WI38 (cell line): ENCODE data around the gene DEXI.
A peak's percentile ranks its signal among the peaks of the same experiment; 100 is the strongest.

Source experiments
- H3K4me3 ChIP-seq: 2 replicates; pipeline ENCODE4 v1.5.1; 2011; ENCODE audit warnings: low read depth, mild to moderate bottlenecking, control low read depth, low read length
- TF ChIP-seq, protein P1 (sequence below): IDR thresholded peaks from 2 replicates; pipeline ENCODE4 v1.5.1; 2012; ENCODE audit warnings: low read depth, mild to moderate bottlenecking, control low read depth, low read length

The DEXI gene

DNA sequence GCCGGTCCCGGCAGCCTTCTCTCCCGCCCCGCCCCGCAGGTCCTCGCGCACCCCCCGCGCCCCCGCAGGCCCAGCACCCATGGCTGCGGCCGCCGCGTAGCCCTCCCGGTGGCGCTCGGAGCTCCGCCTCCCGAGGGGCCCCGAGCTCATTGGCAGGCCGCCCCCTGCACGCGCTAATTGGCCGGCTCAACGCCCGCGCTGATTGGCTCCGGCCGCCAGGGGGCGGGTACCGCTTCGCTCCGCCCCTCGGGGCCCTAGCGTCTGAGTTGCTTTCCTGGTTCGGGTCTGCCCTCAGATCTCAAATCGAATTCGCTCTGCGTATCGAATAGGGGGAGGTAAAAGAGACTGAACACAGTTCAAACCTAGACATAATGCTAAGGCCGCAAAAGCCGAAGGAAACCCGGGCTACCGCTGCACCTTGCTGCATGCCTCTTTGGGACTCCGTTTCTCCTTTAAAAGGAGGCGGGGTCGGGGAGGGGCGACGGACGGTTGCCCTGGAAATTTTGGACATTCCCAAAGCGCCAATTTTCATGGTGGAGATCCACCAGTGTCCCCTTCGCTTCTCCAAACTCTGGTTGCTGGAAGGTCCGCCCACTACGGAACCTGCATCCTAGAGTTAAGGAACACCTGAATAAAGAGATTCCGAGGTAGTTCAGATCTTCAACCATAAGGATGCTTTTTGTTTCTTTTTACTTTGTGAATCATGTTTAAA is at the start of gene DEXI:
Gene DEXI, minus strand, starts transcription at position 117 of the 712 bp plus-strand sequence. CDS start 463 bp downstream, outside the sequence.
- TF ChIP-seq, protein P1, sequence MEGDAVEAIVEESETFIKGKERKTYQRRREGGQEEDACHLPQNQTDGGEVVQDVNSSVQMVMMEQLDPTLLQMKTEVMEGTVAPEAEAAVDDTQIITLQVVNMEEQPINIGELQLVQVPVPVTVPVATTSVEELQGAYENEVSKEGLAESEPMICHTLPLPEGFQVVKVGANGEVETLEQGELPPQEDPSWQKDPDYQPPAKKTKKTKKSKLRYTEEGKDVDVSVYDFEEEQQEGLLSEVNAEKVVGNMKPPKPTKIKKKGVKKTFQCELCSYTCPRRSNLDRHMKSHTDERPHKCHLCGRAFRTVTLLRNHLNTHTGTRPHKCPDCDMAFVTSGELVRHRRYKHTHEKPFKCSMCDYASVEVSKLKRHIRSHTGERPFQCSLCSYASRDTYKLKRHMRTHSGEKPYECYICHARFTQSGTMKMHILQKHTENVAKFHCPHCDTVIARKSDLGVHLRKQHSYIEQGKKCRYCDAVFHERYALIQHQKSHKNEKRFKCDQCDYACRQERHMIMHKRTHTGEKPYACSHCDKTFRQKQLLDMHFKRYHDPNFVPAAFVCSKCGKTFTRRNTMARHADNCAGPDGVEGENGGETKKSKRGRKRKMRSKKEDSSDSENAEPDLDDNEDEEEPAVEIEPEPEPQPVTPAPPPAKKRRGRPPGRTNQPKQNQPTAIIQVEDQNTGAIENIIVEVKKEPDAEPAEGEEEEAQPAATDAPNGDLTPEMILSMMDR, result no peak
- H3K4me3 ChIP-seq, result peak within 1 kb of the TSS; percentile 82

DNA sequence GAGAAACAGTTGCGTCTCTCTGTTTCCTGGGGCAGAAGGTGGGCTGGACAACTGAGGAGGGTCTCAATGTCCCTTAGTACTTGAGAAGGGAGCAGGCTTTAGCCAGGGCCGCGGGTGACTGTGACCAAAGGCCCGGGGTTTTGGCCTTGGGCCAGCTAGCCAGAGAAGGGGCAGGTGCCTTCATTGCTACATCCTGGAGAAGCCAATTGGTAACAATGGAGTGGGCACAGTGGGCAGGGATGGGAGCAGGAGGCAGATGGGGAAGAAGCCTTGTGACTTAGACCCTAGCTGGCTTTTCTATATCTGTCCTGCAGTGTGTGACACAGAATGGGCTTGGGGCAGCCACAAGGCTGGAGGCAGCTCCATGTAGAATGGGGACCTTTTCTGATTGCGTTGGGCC is 48.1 kb upstream of the DEXI start:
- TF ChIP-seq, protein P1, result no peak

DNA sequence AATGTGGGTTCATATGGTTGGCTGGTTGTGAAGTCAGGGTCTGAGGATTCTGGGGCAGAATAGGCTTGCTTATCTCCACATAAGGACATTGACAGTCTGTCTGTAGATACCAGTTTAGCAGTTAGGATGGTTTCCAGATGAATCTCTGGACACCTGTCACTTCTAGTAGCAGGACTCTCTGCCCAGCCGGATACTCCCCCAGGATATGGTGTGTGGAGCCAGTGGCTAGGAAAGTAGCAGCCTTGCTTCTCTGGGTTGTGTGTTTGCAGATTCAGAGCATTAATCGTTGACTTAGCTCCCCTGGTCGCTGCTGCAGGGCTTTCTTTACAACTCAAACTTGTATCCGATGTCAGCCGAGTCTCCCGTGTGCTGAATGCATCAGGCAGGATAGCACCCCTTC is 47.3 kb upstream of the DEXI start:
- H3K4me3 ChIP-seq, result no peak overlapping the region
- TF ChIP-seq, protein P1, result no peak

More for the DNA sequence above, 48.1 kb upstream of the DEXI start:
- no peak overlapping the region for H3K4me3 ChIP-seq

DNA sequence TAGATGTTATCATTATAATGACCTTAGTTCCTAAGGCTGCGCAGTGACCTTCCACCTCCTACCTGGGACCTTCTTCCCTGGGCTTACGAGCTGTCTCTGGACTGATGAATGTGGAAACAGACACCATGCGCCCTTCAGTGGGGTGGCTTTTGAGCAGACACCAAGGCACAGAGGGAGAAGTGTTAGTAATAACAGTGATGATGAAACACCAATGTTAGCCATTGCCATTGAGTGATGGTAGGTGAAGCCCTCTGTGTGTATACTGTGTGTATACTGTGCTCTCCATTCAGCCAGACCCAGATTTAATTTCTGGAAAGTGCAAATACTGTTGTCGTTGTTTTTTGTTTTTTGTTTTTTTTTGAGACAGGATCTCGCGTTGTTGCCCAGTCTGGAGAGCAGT is 46.6 kb upstream of the DEXI start:
- no peak overlapping the region for H3K4me3 ChIP-seq
- TF ChIP-seq, protein P1, result no peak

DNA sequence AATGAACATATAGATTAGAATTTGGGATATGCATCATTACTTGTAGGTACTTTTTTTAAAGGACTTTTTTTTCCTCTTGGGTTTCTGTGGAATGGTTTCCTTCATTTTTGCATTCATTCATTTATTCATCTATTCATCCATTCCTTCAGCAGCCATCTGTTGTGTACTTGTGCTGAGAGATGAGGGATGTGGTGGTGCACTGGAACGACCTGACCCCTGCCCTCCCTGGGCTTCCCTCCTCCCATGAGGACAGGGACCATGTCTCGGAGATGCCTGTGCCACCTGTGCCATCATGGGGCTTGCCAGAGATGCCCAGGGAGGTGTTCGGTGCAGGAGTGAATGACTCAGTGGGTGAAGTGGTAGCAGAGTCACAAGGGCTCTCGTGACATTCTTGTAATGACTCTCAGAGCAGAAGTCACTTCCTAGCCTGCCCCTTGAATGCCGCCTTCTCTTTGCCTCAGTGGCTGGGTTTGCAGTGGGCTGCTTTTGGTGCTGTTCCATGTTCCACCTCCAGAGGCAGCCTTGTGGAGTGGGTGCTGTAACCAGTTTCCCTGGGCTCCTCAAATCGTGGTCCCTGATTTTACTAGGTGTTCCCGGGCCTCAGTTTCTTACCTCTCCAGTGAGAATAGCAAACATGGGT is 46.0 kb upstream of the DEXI start:
- no peak overlapping the region for H3K4me3 ChIP-seq
- TF ChIP-seq, protein P1, result peak; percentile 36

DNA sequence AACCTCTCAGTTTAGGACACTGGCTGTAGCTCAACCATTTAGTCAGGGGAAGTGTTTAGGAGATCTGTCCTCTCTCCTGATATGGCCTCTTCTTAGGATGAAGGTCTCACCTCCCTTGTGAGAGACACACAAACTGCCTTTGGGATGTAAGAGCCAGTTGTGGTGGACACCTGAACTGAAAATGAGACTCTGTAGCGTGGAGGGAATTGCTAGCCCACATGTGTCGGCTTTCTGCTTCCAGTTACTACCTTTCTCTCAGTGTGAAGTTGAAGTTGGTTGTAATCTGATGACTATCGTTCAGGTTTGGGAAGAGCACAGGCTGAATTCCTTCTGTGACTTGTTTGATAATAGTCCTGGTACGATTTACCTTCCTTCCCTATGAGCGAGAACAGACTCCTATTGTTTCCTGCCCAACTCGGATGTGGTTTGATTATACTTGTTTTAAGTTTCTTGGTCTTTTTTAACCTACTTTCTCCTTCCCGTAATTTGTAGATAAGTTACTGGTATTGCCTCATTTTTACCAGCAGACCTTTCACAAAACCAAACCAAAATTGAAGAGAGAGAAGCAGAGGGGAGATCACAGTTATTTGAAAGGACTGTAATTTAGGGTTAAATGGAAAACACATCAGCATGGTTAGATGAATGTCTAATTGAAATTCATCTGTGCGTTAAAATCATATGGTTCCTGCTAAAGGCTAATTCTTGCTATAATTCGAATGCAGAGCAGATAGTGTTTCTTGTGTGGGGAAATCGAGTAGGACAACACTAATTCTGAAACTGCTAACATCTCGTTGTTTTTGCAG is 45.3 kb upstream of the DEXI start:
- H3K4me3 ChIP-seq, result no peak overlapping the region
- TF ChIP-seq, protein P1, result no peak
